Body of pancreas (tissue), 4 donors: ENCODE measurements around the gene ABCA3.

Experiments
- POLR2A ChIP-seq, 3 donors: fragments of 450-650 bp; IDR thresholded peaks; one replicate each; pipeline ENCODE4 v1.6.1; 2016; ENCODE audit warnings: antibody characterized with exemption in 3 of 3, mild to moderate bottlenecking in 2 of 3
- TF ChIP-seq, protein P1 (sequence below), 7 experiments: fragments of 450-650 bp in 4 of 7; fragments of 200-600 bp in 3 of 7; sonication (generic) in 3 of 7; IDR thresholded peaks; one replicate each; pipeline ENCODE4 v1.5.1; 2016 to 2019; ENCODE audit warnings: antibody characterized with exemption in 7 of 7

GRCh38 chr16:2282262-2282661 lies 58.3 kb downstream of the ABCA3 start:
- TF ChIP-seq, protein P1, sequence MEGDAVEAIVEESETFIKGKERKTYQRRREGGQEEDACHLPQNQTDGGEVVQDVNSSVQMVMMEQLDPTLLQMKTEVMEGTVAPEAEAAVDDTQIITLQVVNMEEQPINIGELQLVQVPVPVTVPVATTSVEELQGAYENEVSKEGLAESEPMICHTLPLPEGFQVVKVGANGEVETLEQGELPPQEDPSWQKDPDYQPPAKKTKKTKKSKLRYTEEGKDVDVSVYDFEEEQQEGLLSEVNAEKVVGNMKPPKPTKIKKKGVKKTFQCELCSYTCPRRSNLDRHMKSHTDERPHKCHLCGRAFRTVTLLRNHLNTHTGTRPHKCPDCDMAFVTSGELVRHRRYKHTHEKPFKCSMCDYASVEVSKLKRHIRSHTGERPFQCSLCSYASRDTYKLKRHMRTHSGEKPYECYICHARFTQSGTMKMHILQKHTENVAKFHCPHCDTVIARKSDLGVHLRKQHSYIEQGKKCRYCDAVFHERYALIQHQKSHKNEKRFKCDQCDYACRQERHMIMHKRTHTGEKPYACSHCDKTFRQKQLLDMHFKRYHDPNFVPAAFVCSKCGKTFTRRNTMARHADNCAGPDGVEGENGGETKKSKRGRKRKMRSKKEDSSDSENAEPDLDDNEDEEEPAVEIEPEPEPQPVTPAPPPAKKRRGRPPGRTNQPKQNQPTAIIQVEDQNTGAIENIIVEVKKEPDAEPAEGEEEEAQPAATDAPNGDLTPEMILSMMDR (IDR thresholded peaks at IDR 0.05) = no peak
- TF ChIP-seq POLR2A (IDR thresholded peaks at IDR 0.05) = no peak
